Measurements from ENCODE around the gene EPRS1. TPM values are rescaled to one million over a fixed set of nuclear protein-coding genes. Genes with fewer than 3 reads are reported as not detected.
"Not testable (repeated sequence)": the region's sequence is repeated elsewhere in the genome, so short reads cannot be mapped to it uniquely, and the experiment has no call there.

The EPRS1 gene
- polyA plus RNA-seq, 1 of the 3 experiments (the other 2 are of a cell fraction): 23.4 TPM

DNA sequence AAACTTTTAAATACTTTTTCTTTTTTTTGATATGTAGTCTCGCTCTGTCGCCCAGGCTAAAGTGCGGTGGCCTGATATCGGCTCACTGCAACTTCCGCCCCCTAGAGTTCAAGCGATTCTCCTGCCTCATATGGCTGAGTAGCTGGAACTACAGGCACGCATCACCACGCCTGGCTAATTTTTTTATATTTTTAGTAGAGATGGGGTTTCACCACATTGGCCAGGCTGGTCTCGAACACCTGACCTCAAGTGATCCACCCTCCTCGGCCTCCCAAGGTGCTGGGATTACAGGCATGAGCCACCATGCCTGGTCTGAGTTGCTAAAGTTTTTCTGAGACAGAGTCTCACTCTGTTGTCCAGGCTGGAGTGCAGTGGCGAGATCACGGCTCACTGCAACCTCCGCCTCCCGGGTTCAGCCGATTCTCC, 40.0 kb upstream of the EPRS1 start:
- TF ChIP-seq, protein P1, sequence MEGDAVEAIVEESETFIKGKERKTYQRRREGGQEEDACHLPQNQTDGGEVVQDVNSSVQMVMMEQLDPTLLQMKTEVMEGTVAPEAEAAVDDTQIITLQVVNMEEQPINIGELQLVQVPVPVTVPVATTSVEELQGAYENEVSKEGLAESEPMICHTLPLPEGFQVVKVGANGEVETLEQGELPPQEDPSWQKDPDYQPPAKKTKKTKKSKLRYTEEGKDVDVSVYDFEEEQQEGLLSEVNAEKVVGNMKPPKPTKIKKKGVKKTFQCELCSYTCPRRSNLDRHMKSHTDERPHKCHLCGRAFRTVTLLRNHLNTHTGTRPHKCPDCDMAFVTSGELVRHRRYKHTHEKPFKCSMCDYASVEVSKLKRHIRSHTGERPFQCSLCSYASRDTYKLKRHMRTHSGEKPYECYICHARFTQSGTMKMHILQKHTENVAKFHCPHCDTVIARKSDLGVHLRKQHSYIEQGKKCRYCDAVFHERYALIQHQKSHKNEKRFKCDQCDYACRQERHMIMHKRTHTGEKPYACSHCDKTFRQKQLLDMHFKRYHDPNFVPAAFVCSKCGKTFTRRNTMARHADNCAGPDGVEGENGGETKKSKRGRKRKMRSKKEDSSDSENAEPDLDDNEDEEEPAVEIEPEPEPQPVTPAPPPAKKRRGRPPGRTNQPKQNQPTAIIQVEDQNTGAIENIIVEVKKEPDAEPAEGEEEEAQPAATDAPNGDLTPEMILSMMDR (IDR thresholded peaks at IDR 0.05): peak; percentile 27; the same call in 1 of the 2 replicates
- H3K9me2 ChIP-seq; H3K4me2 ChIP-seq; CTCF ChIA-PET; H2AFZ ChIP-seq (ENCODE audit: low read depth); H3K27ac ChIP-seq (ENCODE audit: low read depth in 2 of 2, low read length in 1 of 2); H3K36me3 ChIP-seq (replicated peaks in 1 of 2; ENCODE audit: control insufficient read depth in 1 of 2, insufficient read depth in 2 of 2, low read length in 1 of 2); H3K4me3 ChIP-seq (ENCODE audit: low read depth in 2 of 2, low read length in 1 of 2); H3K9me3 ChIP-seq; H3F3A ChIP-seq (replicated peaks; ENCODE audit: insufficient read depth); H3K27me3 ChIP-seq (ENCODE audit: insufficient read depth); DNase-seq; H3K4me1 ChIP-seq (ENCODE audit: control insufficient read depth in 1 of 2, insufficient read depth in 2 of 2, low read depth in 1 of 2, low read length in 1 of 2); POLR2A ChIA-PET; H4K20me1 ChIP-seq (ENCODE audit: insufficient read depth); H3K9ac ChIP-seq: not testable (repeated sequence)
- WGBS (ENCODE audit: low lambda C conversion rate): 96% methylated on average over 11 of the region's 15 CpGs
- H3K79me2 ChIP-seq (ENCODE audit: insufficient read depth): peaks cover 59% of the 10 kb centered on the region

DNA sequence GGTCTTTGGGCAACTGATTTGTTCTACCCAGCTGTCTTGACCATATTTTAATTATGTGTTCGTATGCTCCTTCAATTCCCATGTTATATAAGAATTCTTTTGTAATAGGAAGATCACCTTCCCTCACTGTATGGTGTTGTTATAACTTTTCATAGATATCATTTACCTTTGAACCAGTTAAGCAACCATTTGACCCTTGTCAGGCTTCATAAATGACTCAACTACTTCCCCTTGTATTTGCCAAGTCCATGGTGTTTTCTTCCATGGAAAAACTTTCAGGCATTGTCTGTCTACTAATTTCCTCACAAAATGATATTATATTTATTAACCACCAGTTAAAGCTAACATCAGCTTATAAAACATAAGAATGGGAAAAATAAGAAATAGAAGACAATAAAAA, 38.2 kb upstream of the EPRS1 start:
- ChIA-PET CTCF (interaction anchor here (0.8 to 1.1 kb wide), 3 partner anchors 8 to 105 kb away, joined by 3 to 4 read pairs (median 3); no protein-coding TSS in a partner anchor), POLR2A (no interaction called here)
- Histone ChIP-seq H3K27ac (ENCODE audit: low read depth in 2 of 2, low read length in 1 of 2) (no peak overlapping the region), H4K20me1 (ENCODE audit: insufficient read depth) (no peaks in the 10 kb centered on the region), H3F3A (replicated peaks; ENCODE audit: insufficient read depth) (peaks cover 4% of the 10 kb centered on the region), H3K9me2 (no peaks in the 10 kb centered on the region), H3K27me3 (ENCODE audit: insufficient read depth) (no peaks in the 10 kb centered on the region), H2AFZ (ENCODE audit: low read depth) (no peak overlapping the region), H3K79me2 (ENCODE audit: insufficient read depth) (peaks cover 57% of the 10 kb centered on the region), H3K9ac (no peak overlapping the region), H3K36me3 (replicated peaks in 1 of 2; ENCODE audit: control insufficient read depth in 1 of 2, insufficient read depth in 2 of 2, low read length in 1 of 2) (peaks cover 0 to 10% of the 10 kb centered on the region in 2 experiments), H3K4me3 (ENCODE audit: low read depth in 2 of 2, low read length in 1 of 2) (no peak overlapping the region), H3K4me1 (ENCODE audit: control insufficient read depth in 1 of 2, insufficient read depth in 2 of 2, low read depth in 1 of 2, low read length in 1 of 2) (no peaks in the 10 kb centered on the region), H3K9me3 (no peaks in the 10 kb centered on the region), H3K4me2 (no peak overlapping the region)
- no peak for TF ChIP-seq POLR2AphosphoS5 (IDR thresholded peaks at IDR 0.05; ENCODE audit: low read depth, low read length)
- no peak for TF ChIP-seq TEAD4 (IDR thresholded peaks at IDR 0.05; ENCODE audit: borderline replicate concordance, insufficient read depth)
- no peak for TF ChIP-seq FOXJ3 (CRISPR knock-in tag; IDR thresholded peaks at IDR 0.05)
- no peak for TF ChIP-seq RFX5 (IDR thresholded peaks at IDR 0.05; ENCODE audit: low read length)
- no peak for TF ChIP-seq SMC3 (IDR thresholded peaks at IDR 0.05; ENCODE audit: low read depth, low read length)
- TF ChIP-seq, protein P2, sequence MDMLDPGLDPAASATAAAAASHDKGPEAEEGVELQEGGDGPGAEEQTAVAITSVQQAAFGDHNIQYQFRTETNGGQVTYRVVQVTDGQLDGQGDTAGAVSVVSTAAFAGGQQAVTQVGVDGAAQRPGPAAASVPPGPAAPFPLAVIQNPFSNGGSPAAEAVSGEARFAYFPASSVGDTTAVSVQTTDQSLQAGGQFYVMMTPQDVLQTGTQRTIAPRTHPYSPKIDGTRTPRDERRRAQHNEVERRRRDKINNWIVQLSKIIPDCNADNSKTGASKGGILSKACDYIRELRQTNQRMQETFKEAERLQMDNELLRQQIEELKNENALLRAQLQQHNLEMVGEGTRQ (IDR thresholded peaks at IDR 0.05; ENCODE audit: borderline replicate concordance, low read depth, low read length): no peak
- TF ChIP-seq CHD2 (IDR thresholded peaks at IDR 0.05; ENCODE audit: low read length, partially characterized antibody): no peak
- TF ChIP-seq EZH2phosphoT487 (IDR thresholded peaks at IDR 0.05; ENCODE audit: borderline replicate concordance, low read depth): no peak
- WGBS (ENCODE audit: low lambda C conversion rate): 93% methylated on average over 1 of the region's 1 CpG
- no peak for DNase-seq

Data from SK-N-SH (cell line).